Measurements from ENCODE around the gene LCT.

DNA sequence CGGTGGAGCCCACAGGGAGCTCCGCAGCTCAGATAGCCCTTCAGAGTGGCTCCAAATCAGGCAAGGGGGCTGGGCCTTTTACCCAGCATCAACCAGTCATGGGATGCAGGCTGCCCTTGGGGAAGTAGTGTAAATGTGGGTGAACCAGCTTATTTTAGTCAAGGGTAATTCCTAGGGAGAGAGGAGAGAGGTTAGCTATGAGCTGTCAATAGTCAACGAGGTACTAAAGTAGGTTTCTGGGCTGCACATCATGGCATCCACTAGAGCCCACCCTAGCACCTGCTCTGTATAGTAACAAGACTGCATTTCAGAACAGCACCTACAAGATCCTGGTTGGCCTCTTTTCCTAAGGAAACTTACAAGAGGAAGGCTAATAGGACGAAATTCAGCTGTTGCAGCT is 48.7 kb upstream of the LCT start:
- no peak for TF ChIP-seq CTCF (IDR thresholded peaks at IDR 0.05)
- no peak for TF ChIP-seq POLR2A (IDR thresholded peaks at IDR 0.05)
